GM13976 (cell line): Measurements from ENCODE around the gene F8.

Experiments
- DNase-seq: peaks from one replicate; pipeline ENCODE4 v3.0.0; 2012; ENCODE audit warnings: low spot score
- CTCF ChIP-seq: IDR thresholded peaks from 2 replicates; pipeline ENCODE4 v1.5.1; 2012; ENCODE audit warnings: borderline replicate concordance, mild to moderate bottlenecking; ENCODE audit not compliant: insufficient read depth; ENCODE audit errors: extremely low read depth, missing control alignments, control extremely low read depth
- in situ Hi-C: fragments of 300-500 bp; cut with MboI; formaldehyde crosslinking; loops from one replicate; pipeline ENCODE4 v1.12.0; 2022; ENCODE audit warnings: low sequenced_read_pairs, mixed read lengths, inconsistent platforms; ENCODE audit not compliant: unreplicated experiment

F8 gene

GRCh38 chrX:155001873-155002272, 20.6 kb downstream of the F8 start:
- no peak for TF ChIP-seq CTCF
- in situ Hi-C loops: no loop called here
- DNase-seq: no peak

GRCh38 chrX:155000841-155001240, 21.7 kb downstream of the F8 start:
- in situ Hi-C loops: no loop called here
- no peak for DNase-seq
- TF ChIP-seq CTCF: no peak

GRCh38 chrX:154998204-154998880, 24.2 kb downstream of the F8 start:
- in situ Hi-C loops: loop anchor here (10.0 kb wide), 1 partner anchor 56 kb away; no protein-coding TSS in a partner anchor
- DNase-seq: no peak
- TF ChIP-seq CTCF: no peak

- DNase-seq: no peak
- no peak for TF ChIP-seq CTCF
- in situ Hi-C loops: loop anchor here (10.0 kb wide), 1 partner anchor 63 kb away; no protein-coding TSS in a partner anchor
Measured at GRCh38 chrX:154991476-154991875, 31.0 kb downstream of the F8 start.

- in situ Hi-C loops: loop anchor here (10.0 kb wide), 1 partner anchor 64 kb away; no protein-coding TSS in a partner anchor
- no peak for TF ChIP-seq CTCF
- no peak for DNase-seq
Measured at GRCh38 chrX:154991039-154991438, 31.5 kb downstream of the F8 start.

GRCh38 chrX:154990496-154990895, 32.0 kb downstream of the F8 start:
- TF ChIP-seq CTCF: no peak
- in situ Hi-C loops: loop anchor here (10.0 kb wide), 1 partner anchor 64 kb away; no protein-coding TSS in a partner anchor
- no peak for DNase-seq
